Upper lobe of left lung (tissue), 6 donors: ENCODE measurements around the gene MLLT6. TPM values are rescaled to one million over a fixed set of nuclear protein-coding genes. Genes with fewer than 3 reads are reported as not detected.

ENCODE experiments used
- ATAC-seq, 2 donors: fragments of 200-7000 bp; cut with Tn5 transposase; one replicate each; pipeline ENCODE4 v1.9.1; 2022; ENCODE audit warnings: mild to moderate bottlenecking in 2 of 2, moderate library complexity in 2 of 2; ENCODE audit not compliant: low FRiP score in 2 of 2
- DNase-seq, 2 donors: peaks; one replicate each; pipeline ENCODE4 v3.0.0-alpha.2; 2019 to 2020
- H3K27ac ChIP-seq, 4 donors: fragments of 200-600 bp; sonication (generic); one replicate each; pipeline ENCODE4 v1.5.1; 2016 to 2019
- H3K27me3 ChIP-seq, 4 donors: fragments of 200-600 bp; sonication (generic); one replicate each; pipeline ENCODE4 v1.5.1; 2017 to 2019
- H3K36me3 ChIP-seq, 4 donors: fragments of 200-600 bp; sonication (generic); one replicate each; pipeline ENCODE4 v1.5.1; 2016 to 2019
- H3K4me1 ChIP-seq, 4 donors: fragments of 200-600 bp; sonication (generic); one replicate each; pipeline ENCODE4 v1.5.1; 2018 to 2019
- H3K4me3 ChIP-seq, 4 donors: fragments of 200-600 bp; sonication (generic); one replicate each; pipeline ENCODE4 v1.5.1; 2017 to 2019; ENCODE audit warnings: mild to moderate bottlenecking in 2 of 4, moderate library complexity in 1 of 4
- H3K9me3 ChIP-seq, 4 donors: fragments of 200-600 bp; sonication (generic); one replicate each; pipeline ENCODE4 v1.5.1; 2018 to 2019
- EP300 ChIP-seq, 4 donors: sonication (generic); formaldehyde crosslinking; IDR thresholded peaks; one replicate each; pipeline ENCODE4 v1.5.1; 2017; ENCODE audit warnings: antibody characterized with exemption in 4 of 4, control low read depth in 2 of 4
- POLR2A ChIP-seq, 4 donors: fragments of 450-650 bp; IDR thresholded peaks; one replicate each; pipeline ENCODE4 v1.5.1; 2016 to 2017; ENCODE audit warnings: antibody characterized with exemption in 4 of 4, mild to moderate bottlenecking in 2 of 4
- POLR2AphosphoS5 ChIP-seq, 2 donors: sonication (generic); formaldehyde crosslinking; IDR thresholded peaks; one replicate each; pipeline ENCODE4 v1.5.1; 2017; ENCODE audit warnings: antibody characterized with exemption in 2 of 2
- WGBS, 2 donors: methylation state at CpG; one replicate each; pipeline ENCODE4 v1.1.5; 2017 to 2018; 5-methylcytosine and 5-hydroxymethylcytosine counted together
- total RNA-seq, 6 donors: library from RNA; depleted of rRNA in 4 of 6; stranded (reverse); fragments of >200 nt in 4 of 6; gene quantifications; one replicate each; pipeline versions ENCODE4 v1.1.0 to v1.2.1, GENCODE V29; 2016 to 2021
- TF ChIP-seq, protein P1 (sequence below), 6 experiments: fragments of 450-650 bp in 4 of 6; fragments of 200-600 bp in 2 of 6; sonication (generic) in 2 of 6; IDR thresholded peaks; one replicate each; pipeline ENCODE4 v1.5.1; 2016 to 2019; ENCODE audit warnings: antibody characterized with exemption in 6 of 6
- donor health status: DM: no; HTN: no; CAD: no; lungs with moderate emphysema.
- donor health status: DM: no; HTN: yes; CAD: no; lungs with severe emphysema.

MLLT6 gene
- total RNA-seq, 6 donors from 2014 or later, result 69.2 to 305 (median 122) TPM

DNA sequence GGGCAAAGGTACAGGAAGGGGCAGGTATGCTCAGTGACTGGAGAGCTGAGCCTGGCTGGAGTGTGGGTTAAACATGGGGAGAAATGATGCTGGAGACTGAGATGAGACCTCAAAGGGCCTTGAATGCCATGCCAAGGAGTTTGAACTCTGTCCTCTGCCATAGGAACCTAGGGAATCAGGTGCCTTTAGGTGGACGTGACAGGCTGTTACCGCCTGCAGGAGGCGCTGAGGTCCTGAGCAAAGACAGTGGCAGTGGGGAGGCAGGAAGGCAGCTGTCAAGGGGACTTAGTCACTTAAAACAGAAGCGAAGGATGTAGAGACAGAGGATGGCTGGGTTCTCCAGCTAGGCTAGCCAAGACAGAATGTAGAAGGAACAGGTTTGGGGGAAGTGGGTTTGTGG is 56.5 kb downstream of the MLLT6 start:
- ATAC-seq (no peak), DNase-seq (no peak)
- Histone ChIP-seq H3K4me3 (no peak overlapping the region), H3K27ac (no peak overlapping the region), H3K27me3 (no peaks in the 10 kb centered on the region), H3K9me3 (no peaks in the 10 kb centered on the region), H3K36me3 (peaks cover 18 to 99% (median 88%) of the 10 kb centered on the region in 4 donors), H3K4me1 (no peaks in the 10 kb centered on the region)
- 76 to 84% methylated on average over 4 of the region's 4 CpGs for WGBS, 2 donors
- no peak for TF ChIP-seq EP300 (IDR thresholded peaks at IDR 0.05)
- TF ChIP-seq, protein P1, sequence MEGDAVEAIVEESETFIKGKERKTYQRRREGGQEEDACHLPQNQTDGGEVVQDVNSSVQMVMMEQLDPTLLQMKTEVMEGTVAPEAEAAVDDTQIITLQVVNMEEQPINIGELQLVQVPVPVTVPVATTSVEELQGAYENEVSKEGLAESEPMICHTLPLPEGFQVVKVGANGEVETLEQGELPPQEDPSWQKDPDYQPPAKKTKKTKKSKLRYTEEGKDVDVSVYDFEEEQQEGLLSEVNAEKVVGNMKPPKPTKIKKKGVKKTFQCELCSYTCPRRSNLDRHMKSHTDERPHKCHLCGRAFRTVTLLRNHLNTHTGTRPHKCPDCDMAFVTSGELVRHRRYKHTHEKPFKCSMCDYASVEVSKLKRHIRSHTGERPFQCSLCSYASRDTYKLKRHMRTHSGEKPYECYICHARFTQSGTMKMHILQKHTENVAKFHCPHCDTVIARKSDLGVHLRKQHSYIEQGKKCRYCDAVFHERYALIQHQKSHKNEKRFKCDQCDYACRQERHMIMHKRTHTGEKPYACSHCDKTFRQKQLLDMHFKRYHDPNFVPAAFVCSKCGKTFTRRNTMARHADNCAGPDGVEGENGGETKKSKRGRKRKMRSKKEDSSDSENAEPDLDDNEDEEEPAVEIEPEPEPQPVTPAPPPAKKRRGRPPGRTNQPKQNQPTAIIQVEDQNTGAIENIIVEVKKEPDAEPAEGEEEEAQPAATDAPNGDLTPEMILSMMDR (IDR thresholded peaks at IDR 0.05), result peak in 2 of 6 experiments; percentile 8 to 15

DNA sequence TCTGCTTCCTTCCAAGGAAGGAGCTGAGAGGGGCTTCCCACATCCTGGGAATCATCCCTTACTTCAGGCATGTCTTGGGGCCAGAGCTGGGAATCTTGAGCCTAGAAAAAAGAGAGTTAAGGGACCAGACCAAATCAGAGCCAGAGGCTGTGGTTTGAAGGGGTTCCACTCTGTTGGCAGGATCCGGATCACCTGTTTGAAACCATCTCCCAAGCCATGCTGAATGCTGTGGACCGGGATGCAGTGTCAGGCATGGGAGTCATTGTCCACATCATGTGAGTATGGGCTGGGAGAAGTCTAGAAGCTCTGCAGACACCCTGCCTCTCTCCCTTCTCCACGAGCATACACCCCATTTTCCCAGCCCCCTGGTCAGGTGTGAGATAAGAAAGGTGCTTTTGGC is 57.2 kb downstream of the MLLT6 start:
- no peak for ATAC-seq
- Histone ChIP-seq H3K4me3 (no peak overlapping the region), H3K9me3 (no peaks in the 10 kb centered on the region), H3K36me3 (peaks cover 17 to 99% (median 86%) of the 10 kb centered on the region in 4 donors), H3K27me3 (no peaks in the 10 kb centered on the region), H3K27ac (no peak overlapping the region), H3K4me1 (no peaks in the 10 kb centered on the region)
- DNase-seq, result no peak
- TF ChIP-seq, protein P1 (IDR thresholded peaks at IDR 0.05), result no peak
- TF ChIP-seq EP300 (IDR thresholded peaks at IDR 0.05) (no peak), POLR2AphosphoS5 (IDR thresholded peaks at IDR 0.05) (no peak), POLR2A (IDR thresholded peaks at IDR 0.05) (no peak)
- WGBS, 2 donors, result 85 to 97% methylated on average over 3 of the region's 3 CpGs

DNA sequence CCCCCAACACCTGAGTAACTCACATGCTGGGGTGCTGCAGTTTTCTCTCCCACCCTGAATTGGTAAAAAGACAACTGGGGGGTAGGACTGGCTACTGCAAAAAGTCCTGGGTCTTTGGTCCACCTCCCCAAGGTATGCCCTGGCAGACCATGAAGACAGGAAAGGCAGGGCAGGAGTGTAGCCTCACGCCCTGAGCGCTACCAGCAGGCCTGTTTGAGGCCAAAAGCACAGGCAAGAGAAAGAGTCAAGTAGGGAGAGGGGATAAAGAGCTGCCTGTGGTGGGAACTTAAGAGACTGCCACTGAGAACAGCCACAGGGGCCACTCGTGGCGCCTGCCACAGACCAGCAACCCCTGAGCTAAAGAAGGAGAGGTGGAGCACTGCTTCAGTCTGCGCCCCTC is 61.3 kb downstream of the MLLT6 start:
- no peaks in the 10 kb centered on the region for H3K27me3 ChIP-seq
- peaks cover 20 to 99% (median 79%) of the 10 kb centered on the region in 4 donors for H3K36me3 ChIP-seq
- no peak for DNase-seq
- 85 to 95% methylated on average over 5 of the region's 5 CpGs for WGBS, 2 donors
- no peak overlapping the region for H3K27ac ChIP-seq
- no peak overlapping the region for H3K4me3 ChIP-seq
- TF ChIP-seq POLR2AphosphoS5 (IDR thresholded peaks at IDR 0.05), result no peak
- TF ChIP-seq POLR2A (IDR thresholded peaks at IDR 0.05), result no peak
- peaks cover 0 to 8% (median 0%) of the 10 kb centered on the region in 4 donors for H3K4me1 ChIP-seq
- no peaks in the 10 kb centered on the region for H3K9me3 ChIP-seq
- ATAC-seq, result no peak

DNA sequence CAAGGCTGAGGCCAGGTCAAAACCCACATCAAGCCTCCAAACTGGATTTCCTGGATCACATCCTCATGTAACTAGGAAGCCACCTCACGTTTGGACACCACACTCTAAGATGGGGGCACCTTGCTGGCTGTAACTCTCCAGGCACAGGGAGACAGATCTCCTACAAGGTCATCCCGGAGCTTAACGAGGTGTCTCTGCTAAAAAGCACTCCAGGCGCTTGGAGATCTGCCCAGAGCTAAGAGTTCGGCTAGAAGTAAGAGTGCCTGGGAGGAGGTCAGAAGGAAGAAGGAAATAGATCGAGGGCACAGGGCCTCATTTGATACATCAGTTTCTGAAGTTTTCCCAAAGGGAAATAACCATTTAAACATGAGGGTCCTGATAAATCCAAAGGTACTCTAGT is 63.3 kb downstream of the MLLT6 start:
- peaks cover 14 to 99% (median 76%) of the 10 kb centered on the region in 4 donors for H3K36me3 ChIP-seq
- ATAC-seq (no peak), DNase-seq (peak in 1 of 2 donors; percentile 54)
- no peak overlapping the region for H3K27ac ChIP-seq
- no peaks in the 10 kb centered on the region for H3K27me3 ChIP-seq
- WGBS, 2 donors, result 29 to 49% methylated on average over 6 of the region's 6 CpGs
- no peaks in the 10 kb centered on the region for H3K9me3 ChIP-seq
- H3K4me3 ChIP-seq, result no peak overlapping the region
- peaks cover 0 to 8% (median 0%) of the 10 kb centered on the region in 4 donors for H3K4me1 ChIP-seq
- TF ChIP-seq POLR2AphosphoS5 (IDR thresholded peaks at IDR 0.05), result no peak
- TF ChIP-seq EP300 (IDR thresholded peaks at IDR 0.05), result no peak
- TF ChIP-seq, protein P1 (IDR thresholded peaks at IDR 0.05), result no peak
- TF ChIP-seq POLR2A (IDR thresholded peaks at IDR 0.05), result no peak

DNA sequence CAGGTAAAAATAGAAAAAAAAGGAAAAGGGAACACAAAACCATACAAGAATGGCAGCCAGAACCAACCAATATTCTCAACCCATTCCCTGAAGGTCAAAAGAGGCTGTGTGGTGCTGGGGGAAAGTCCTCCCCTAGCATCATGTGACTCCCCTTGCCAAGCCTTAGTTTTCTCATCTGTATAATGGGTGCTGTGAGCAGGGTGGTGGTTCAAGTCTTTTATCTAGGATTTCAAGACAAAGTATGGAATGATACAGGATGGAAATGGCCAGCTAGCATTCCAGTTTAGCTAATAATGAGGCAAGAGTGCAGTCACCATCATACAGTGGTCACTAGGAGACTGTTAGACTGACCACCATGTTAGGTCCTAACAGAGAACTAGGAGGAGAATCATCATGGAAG is 68.2 kb downstream of the MLLT6 start:
- H3K4me3 ChIP-seq, result no peak overlapping the region
- H3K36me3 ChIP-seq, result peaks cover 30 to 100% (median 86%) of the 10 kb centered on the region in 4 donors
- H3K9me3 ChIP-seq, result no peaks in the 10 kb centered on the region
- no peak for DNase-seq
- peaks cover 0 to 8% (median 0%) of the 10 kb centered on the region in 4 donors for H3K4me1 ChIP-seq
- H3K27ac ChIP-seq, result no peak overlapping the region
- TF ChIP-seq POLR2AphosphoS5 (IDR thresholded peaks at IDR 0.05) (no peak), EP300 (IDR thresholded peaks at IDR 0.05) (no peak), POLR2A (IDR thresholded peaks at IDR 0.05) (no peak)
- TF ChIP-seq, protein P1 (IDR thresholded peaks at IDR 0.05), result no peak
- ATAC-seq, result no peak
- no peaks in the 10 kb centered on the region for H3K27me3 ChIP-seq
